ENCODE data around the gene ARL14EP.

- TF ChIP-seq EZH2phosphoT487 (IDR thresholded peaks at IDR 0.05) (no peak), CTCF (IDR thresholded peaks at IDR 0.05) (no peak)
These were observed 59.0 kb downstream of the ARL14EP start for GRCh38 chr11:30381879-30382278.

Data from neural progenitor cell (in vitro differentiated cells).